Activated T-helper 1 cell treated with anti-CD3 and anti-CD28 coated beads, Interleukin-12 subunit alpha, Interleukin-12 subunit beta, Interleukin-2, Interleukin-4 antibody, amounts not matched to agents 30 ng/mL and 10 ng/mL and 1 ng/mL, durations not matched to agents 14 hours and 24 hours and 36 hours (primary cell): ENCODE data around the gene PANK1. TPM values are rescaled to one million over a fixed set of nuclear protein-coding genes. Genes with fewer than 3 reads are reported as not detected.

Experiments
- DNase-seq: peaks from one replicate; pipeline ENCODE4 v3.0.0; 2021; ENCODE audit warnings: low spot score
- H3K27ac Mint-ChIP-seq: one replicate; pipeline ENCODE4 v1.8.0; 2021; ENCODE audit warnings: mild to moderate bottlenecking, mixed read lengths
- H3K27me3 Mint-ChIP-seq: one replicate; pipeline ENCODE4 v1.8.0; 2022; ENCODE audit warnings: mild to moderate bottlenecking, moderate library complexity, mixed read lengths; ENCODE audit not compliant: insufficient read depth
- H3K36me3 Mint-ChIP-seq: one replicate; pipeline ENCODE4 v1.8.0; 2021; ENCODE audit warnings: low read depth, mixed read lengths
- H3K4me1 Mint-ChIP-seq: one replicate; pipeline ENCODE4 v1.8.0; 2021; ENCODE audit warnings: low read depth, mixed read lengths
- H3K4me3 Mint-ChIP-seq: one replicate; pipeline ENCODE4 v1.8.0; 2021; ENCODE audit warnings: mild to moderate bottlenecking, moderate library complexity, mixed read lengths
- H3K9me3 Mint-ChIP-seq: one replicate; pipeline ENCODE4 v1.8.0; 2021; ENCODE audit warnings: mixed read lengths
- intact Hi-C: fragments of 100-400 bp; cut with micrococcal nuclease; formaldehyde crosslinking; loops from one replicate; pipeline ENCODE4 v1.15.1; 2024
- total RNA-seq: library from RNA; stranded (reverse); gene quantifications from 2 replicates; pipeline ENCODE4 v1.2.3, GENCODE V29; 2022

PANK1 gene
- total RNA-seq, 1 donor from 2014 or later = 3.2 TPM

DNA sequence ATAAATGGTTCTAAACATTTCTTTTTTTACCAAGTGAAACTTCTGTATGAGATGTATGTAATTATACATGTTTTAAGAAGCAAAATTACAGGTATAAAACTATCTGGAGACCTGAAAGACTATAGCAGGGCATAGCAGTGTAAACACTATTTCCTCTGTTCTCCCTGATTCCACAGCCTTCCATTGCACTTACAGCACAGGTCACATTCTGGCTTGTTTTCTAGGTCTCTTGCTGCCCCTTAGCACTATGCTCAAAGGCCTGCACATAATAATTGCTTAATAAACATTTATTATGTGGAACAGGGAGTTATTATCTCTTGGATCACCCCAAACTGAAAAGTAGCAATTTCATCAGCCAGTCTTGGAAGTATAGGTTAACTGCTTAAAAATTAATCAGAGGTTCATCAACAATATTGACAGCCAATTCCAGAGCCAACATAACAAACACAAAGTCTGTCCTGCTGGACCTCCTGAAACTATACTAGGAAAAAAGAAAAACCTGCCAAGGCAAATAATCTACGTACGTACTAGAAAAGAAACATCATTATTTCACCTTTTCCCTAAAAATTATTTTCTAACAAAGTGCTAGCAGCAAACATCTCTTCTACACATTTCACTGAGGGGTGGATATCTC is 43.2 kb downstream of the PANK1 start:
- no peaks in the 10 kb centered on the region for H3K9me3 Mint-ChIP-seq
- intact Hi-C loops = no loop called here
- no peaks in the 10 kb centered on the region for H3K4me1 Mint-ChIP-seq
- no peaks in the 10 kb centered on the region for H3K27me3 Mint-ChIP-seq
- DNase-seq = no peak
- no peaks in the 10 kb centered on the region for H3K36me3 Mint-ChIP-seq
- no peak overlapping the region for H3K27ac Mint-ChIP-seq
- no peak overlapping the region for H3K4me3 Mint-ChIP-seq

DNA sequence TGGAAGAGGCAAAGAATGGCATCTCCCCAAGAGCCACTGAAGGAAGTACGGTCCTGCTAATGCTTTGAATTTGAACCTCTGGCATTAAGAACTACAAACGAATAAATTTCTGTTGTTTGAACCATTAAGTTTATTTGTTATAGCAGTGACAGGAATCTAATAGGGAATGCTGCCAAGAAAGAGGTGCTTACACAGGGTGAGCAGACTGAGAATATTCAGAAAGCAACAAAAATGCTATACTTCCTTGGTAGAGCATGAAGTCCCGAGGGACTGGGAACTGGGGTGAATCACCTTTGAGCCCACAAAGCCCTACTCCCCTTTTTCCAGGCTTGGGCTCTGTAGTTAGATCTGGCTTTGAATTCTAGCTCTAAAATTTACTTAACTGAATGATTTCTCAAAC is 45.0 kb downstream of the PANK1 start:
- H3K4me3 Mint-ChIP-seq = no peak overlapping the region
- H3K4me1 Mint-ChIP-seq = no peaks in the 10 kb centered on the region
- no peaks in the 10 kb centered on the region for H3K27me3 Mint-ChIP-seq
- DNase-seq = no peak
- H3K27ac Mint-ChIP-seq = no peak overlapping the region
- intact Hi-C loops = no loop called here
- no peaks in the 10 kb centered on the region for H3K36me3 Mint-ChIP-seq
- no peaks in the 10 kb centered on the region for H3K9me3 Mint-ChIP-seq

DNA sequence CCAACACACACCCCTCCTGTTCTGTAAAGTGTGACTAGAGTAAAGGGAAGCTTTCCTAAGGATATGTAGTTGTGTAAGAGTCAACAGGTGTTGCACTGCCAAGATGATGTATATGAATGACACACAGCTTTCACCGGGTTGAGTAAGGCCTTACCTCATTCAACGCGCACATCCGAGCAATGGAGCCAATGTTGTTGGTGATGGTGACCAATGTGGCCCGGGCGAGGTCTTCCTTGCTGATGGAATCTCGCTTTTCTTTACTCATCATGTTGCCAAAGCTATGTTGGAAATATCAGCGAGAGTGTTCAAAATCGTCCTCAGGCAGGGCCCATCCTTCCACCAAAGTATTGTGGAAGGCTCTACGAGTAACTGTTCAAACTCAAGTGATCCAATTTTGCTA is 52.0 kb downstream of the PANK1 start:
- intact Hi-C loops = no loop called here
- Mint-ChIP-seq H3K27ac (no peak overlapping the region), H3K4me1 (no peaks in the 10 kb centered on the region), H3K36me3 (peaks cover 3% of the 10 kb centered on the region), H3K9me3 (no peaks in the 10 kb centered on the region), H3K27me3 (no peaks in the 10 kb centered on the region), H3K4me3 (no peak overlapping the region)
- DNase-seq = no peak

DNA sequence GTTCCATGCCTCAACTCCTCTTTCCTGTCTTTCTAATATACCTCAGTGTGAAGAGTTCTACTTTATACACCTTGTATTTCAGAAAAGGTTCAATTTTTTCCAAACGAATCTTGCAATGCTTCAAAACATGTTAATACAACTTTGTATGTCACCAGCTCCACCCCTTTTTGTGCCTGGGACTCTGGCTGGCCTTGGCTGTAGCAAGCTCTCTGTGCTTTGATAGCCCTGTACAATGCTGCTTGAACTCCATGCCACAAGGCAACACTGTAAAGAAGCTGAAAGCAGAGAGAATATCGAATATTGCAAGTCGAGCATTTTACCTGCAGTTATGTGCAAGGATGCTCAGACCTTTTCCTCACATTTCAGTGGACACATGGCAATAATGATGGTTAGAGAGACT is 52.5 kb downstream of the PANK1 start:
- intact Hi-C loops = no loop called here
- Mint-ChIP-seq H3K9me3 (no peaks in the 10 kb centered on the region), H3K27ac (no peak overlapping the region), H3K36me3 (peaks cover 3% of the 10 kb centered on the region), H3K27me3 (no peaks in the 10 kb centered on the region), H3K4me3 (no peak overlapping the region), H3K4me1 (no peaks in the 10 kb centered on the region)
- DNase-seq = no peak

DNA sequence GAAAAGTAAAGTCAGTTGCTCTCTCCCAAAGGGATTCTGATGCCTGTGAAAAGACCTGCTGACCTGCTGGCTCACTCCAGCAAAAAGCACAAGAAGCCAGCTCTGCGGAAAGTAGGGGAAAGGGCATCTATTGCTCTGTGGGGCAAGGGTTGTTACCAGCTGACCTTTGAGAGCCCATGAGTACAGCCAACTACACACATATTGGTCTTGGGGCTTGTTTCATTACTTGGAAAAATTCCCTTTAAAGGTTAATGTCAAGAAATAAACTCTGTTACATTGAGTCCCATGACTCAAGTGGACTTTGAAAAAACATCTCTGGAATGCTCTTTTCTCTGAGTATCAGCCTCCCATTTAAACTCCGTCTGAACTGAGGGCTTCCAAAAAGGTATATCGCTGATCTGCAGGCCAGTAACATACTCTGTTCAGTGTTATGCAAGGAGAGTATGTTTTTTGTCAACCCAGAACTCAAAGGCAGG is 53.2 kb downstream of the PANK1 start:
- peaks cover 3% of the 10 kb centered on the region for H3K36me3 Mint-ChIP-seq
- H3K9me3 Mint-ChIP-seq = no peaks in the 10 kb centered on the region
- no peak for DNase-seq
- H3K27me3 Mint-ChIP-seq = no peaks in the 10 kb centered on the region
- no peak overlapping the region for H3K27ac Mint-ChIP-seq
- H3K4me3 Mint-ChIP-seq = no peak overlapping the region
- no peaks in the 10 kb centered on the region for H3K4me1 Mint-ChIP-seq
- intact Hi-C loops = no loop called here

DNA sequence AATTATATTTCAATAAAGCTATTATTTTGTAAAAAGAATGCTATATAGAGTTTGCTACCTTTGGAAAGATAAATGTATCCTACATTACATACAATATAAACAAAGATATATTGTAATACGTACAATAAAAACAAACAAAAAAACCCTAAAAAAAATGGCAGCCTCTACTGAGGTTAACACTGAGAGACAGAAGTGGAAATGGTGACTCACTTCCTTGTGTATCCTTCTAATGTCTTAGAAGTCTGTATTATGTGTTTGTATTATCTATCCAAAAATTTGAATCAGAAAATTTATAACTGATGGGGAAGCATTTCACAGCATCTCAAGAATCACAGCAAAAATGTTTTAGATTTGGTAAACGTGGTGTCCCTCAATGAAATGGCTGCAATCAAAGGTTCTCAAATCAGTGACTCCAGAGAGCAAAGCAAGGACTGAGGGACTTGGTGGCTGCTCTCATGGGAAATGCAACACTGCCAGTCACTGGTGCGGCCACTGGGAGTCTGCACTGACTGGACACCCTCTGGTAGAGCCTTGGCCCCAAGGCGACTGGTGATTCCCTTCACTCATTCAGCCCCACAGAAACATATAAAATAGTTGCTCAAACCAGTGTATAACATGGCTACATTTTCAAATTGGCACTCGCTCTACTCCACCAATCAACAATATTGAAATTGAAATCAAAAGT is 53.8 kb downstream of the PANK1 start:
- Mint-ChIP-seq H3K36me3 (peaks cover 3% of the 10 kb centered on the region), H3K9me3 (no peaks in the 10 kb centered on the region), H3K4me3 (no peak overlapping the region), H3K27me3 (no peaks in the 10 kb centered on the region), H3K4me1 (no peaks in the 10 kb centered on the region), H3K27ac (no peak overlapping the region)
- intact Hi-C loops = no loop called here
- no peak for DNase-seq

DNA sequence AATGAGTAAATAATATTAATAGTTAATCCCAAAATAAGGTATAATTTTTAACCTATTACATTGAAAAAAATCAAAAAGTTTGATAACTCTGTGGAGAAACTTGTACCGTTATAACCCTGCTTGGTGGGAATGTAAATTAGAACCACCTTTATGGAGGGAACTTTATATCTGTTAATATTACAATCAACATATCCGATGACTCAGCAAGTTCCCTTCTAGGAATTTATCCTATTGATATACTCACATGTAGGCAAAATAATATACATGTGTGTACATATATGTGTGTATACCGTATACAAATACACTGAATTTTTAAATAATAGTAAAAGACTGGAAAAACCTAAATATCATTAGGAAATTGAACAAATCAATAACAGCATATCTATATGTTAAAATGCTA is 54.7 kb downstream of the PANK1 start:
- Mint-ChIP-seq H3K27me3 (no peaks in the 10 kb centered on the region), H3K4me1 (no peaks in the 10 kb centered on the region), H3K9me3 (no peaks in the 10 kb centered on the region), H3K36me3 (peaks cover 3% of the 10 kb centered on the region), H3K27ac (no peak overlapping the region), H3K4me3 (no peak overlapping the region)
- intact Hi-C loops = no loop called here
- DNase-seq = no peak

DNA sequence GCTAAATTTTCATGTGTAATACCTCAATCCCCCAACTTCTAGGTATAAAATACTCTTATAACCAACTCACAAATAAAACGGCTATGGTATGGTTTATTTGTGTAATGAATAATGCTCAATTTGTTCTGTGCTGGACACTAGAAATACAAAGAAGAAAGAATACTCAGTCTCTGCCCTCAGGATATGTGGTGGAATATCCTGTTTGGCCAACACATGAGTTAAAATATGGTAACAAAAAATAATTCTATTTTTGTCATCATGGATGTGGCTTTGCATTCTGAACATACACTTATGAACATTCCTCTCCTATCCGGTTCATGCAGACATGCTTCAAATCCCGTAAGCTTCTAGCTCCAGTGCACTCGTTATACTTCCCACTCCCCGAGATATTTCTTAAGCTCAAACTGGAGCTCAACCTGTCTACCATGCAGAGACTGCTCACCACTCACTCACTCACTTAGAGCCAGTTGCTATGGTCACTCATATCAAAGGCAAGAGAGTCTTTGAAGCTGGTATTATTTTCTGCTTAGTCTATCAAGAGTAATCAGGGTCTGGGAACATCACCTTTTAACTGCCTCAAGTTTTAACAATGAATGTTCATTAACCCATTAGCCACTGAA is 55.8 kb downstream of the PANK1 start:
- Mint-ChIP-seq H3K4me1 (no peaks in the 10 kb centered on the region), H3K27me3 (no peaks in the 10 kb centered on the region)
- intact Hi-C loops = no loop called here

DNA sequence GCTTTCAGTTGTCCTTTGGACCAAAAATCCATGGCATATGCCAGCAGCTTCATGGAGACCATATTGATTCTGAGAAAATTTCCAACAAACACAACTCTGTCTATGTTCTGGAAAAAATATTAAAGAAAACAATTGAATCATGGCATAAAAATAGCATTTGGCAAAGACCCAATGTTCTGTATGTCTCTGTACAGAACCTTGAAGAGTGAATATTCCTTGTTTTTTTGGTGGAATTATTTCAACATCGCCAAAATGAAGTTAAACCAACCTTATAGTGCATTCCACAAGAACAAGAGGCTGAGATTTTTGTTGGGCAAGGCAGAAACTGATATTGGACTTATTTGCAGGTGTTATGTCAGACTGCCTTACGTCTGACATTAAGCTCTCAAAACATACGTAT is 56.4 kb downstream of the PANK1 start:
- no peak overlapping the region for H3K4me3 Mint-ChIP-seq
- H3K4me1 Mint-ChIP-seq = no peaks in the 10 kb centered on the region
- no peaks in the 10 kb centered on the region for H3K9me3 Mint-ChIP-seq
- no peaks in the 10 kb centered on the region for H3K27me3 Mint-ChIP-seq
- H3K27ac Mint-ChIP-seq = no peak overlapping the region
- no peak for DNase-seq
- peaks cover 3% of the 10 kb centered on the region for H3K36me3 Mint-ChIP-seq
- intact Hi-C loops = no loop called here

More for the DNA sequence above, 55.8 kb downstream of the PANK1 start:
- no peak overlapping the region for H3K27ac Mint-ChIP-seq
- H3K4me3 Mint-ChIP-seq = no peak overlapping the region
- H3K36me3 Mint-ChIP-seq = peaks cover 3% of the 10 kb centered on the region
- no peaks in the 10 kb centered on the region for H3K9me3 Mint-ChIP-seq
- DNase-seq = no peak

DNA sequence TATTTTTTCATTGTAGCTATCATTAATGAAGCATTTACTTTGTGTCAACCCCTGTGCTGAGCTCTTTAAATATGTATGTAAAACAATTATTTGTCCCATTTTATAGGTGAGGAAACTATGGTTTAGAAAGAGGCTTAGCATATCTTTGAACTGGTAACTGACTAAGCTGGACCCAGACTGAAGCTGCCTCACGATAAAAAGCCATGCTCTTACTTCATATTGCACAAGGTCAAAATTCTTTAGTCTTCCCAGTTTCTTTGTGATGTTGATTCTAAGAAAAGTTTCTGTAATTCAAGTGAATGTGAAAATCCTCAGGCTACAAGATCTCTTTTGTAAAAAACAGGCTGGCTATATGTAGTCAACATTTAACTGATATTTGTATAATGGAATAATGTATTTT is 63.0 kb downstream of the PANK1 start:
- Mint-ChIP-seq H3K4me1 (no peaks in the 10 kb centered on the region), H3K27ac (no peak overlapping the region), H3K9me3 (no peaks in the 10 kb centered on the region), H3K27me3 (peaks cover 5% of the 10 kb centered on the region), H3K36me3 (peaks cover 4% of the 10 kb centered on the region), H3K4me3 (no peak overlapping the region)
- intact Hi-C loops = no loop called here
- no peak for DNase-seq

DNA sequence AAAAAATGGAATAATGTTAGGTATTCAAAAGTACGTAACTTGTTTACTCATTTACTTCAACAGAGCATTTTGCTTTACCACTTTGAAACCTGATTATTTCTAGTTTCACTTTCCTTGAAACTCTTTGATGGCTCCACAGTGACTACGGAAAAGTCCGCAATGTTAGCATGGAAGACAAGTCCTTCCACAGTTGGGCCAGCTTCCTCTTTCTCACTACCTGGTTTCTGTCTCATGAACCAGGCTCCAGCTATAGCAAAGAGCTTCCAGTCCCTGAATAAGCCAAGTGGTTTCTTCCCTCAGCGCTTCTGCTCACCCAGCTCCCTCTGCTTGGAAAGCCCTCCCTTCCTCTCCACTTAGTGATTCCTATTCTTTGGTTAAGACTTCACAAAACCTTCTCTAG is 64.8 kb downstream of the PANK1 start:
- DNase-seq = no peak
- H3K27me3 Mint-ChIP-seq = peaks cover 5% of the 10 kb centered on the region
- H3K4me1 Mint-ChIP-seq = no peaks in the 10 kb centered on the region
- intact Hi-C loops = no loop called here
- no peak overlapping the region for H3K4me3 Mint-ChIP-seq
- no peak overlapping the region for H3K27ac Mint-ChIP-seq
- H3K36me3 Mint-ChIP-seq = peaks cover 4% of the 10 kb centered on the region
- no peaks in the 10 kb centered on the region for H3K9me3 Mint-ChIP-seq

DNA sequence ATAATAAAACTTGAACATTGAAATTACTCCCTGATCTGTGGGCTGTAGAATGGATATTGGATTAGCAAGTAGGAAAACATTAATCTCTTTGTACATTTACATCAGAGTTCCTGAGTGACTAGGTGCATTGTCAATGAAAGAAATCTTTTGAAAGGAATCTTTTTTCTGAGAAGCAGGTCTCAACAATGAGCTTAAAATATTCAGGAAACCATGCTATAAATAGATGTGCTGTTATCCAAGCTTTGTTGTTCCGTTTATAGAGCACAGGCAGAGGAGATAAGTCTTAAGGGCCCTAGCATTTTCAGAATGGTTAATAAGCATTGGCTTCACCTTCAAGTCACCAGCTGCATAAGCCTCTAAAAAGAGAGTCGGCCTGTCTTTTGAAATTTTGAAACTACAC is 68.3 kb downstream of the PANK1 start:
- Mint-ChIP-seq H3K4me3 (no peak overlapping the region), H3K9me3 (no peaks in the 10 kb centered on the region), H3K27ac (no peak overlapping the region), H3K27me3 (peaks cover 7% of the 10 kb centered on the region), H3K36me3 (peaks cover 1% of the 10 kb centered on the region), H3K4me1 (no peaks in the 10 kb centered on the region)
- intact Hi-C loops = no loop called here
- no peak for DNase-seq

DNA sequence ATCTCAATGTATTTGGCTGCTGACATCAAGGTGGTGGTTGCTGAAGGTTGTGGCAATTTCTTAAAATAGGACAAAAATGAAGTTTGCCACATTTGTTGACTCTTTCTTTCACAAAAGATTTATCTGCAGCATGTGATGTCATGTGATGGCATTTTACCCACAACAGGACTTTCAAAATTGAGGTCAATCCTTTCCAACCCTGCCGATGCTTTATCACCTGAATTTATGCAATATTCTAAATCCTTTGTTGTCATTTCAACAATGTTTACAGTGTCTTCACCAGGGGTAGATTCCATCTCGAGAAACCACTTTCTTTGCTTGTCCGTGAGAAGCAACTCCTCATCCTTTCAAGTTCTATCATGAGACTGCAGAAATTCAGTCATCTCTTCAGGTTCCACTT is 69.0 kb downstream of the PANK1 start:
- no peaks in the 10 kb centered on the region for H3K9me3 Mint-ChIP-seq
- no peaks in the 10 kb centered on the region for H3K4me1 Mint-ChIP-seq
- H3K36me3 Mint-ChIP-seq = peaks cover 1% of the 10 kb centered on the region
- H3K4me3 Mint-ChIP-seq = no peak overlapping the region
- no peak for DNase-seq
- H3K27ac Mint-ChIP-seq = no peak overlapping the region
- intact Hi-C loops = no loop called here
- H3K27me3 Mint-ChIP-seq = peaks cover 6% of the 10 kb centered on the region
